ENCODE measurements around the gene KIRREL3.

Gene KIRREL3

GRCh38 chr11:126863294-126863997, 137.1 kb downstream of the KIRREL3 start:
- no peak for DNase-seq

- DNase-seq = no peak
These were observed 137.8 kb downstream of the KIRREL3 start for GRCh38 chr11:126862664-126863243.

GRCh38 chr11:126861796-126862459, 138.6 kb downstream of the KIRREL3 start:
- DNase-seq = no peak

GRCh38 chr11:126857860-126858808, 142.4 kb downstream of the KIRREL3 start:
- no peak for DNase-seq

GRCh38 chr11:126855536-126855935, 145.0 kb downstream of the KIRREL3 start:
- DNase-seq = no peak

- DNase-seq = no peak
These were observed 146.8 kb downstream of the KIRREL3 start for GRCh38 chr11:126853732-126854131.

GRCh38 chr11:126844789-126845188, 155.8 kb downstream of the KIRREL3 start:
- DNase-seq = no peak

GRCh38 chr11:126843096-126843495, 157.5 kb downstream of the KIRREL3 start:
- no peak for DNase-seq

GRCh38 chr11:126841999-126842398, 158.6 kb downstream of the KIRREL3 start:
- DNase-seq = no peak

- no peak for DNase-seq
These were observed 159.6 kb downstream of the KIRREL3 start for GRCh38 chr11:126840975-126841374.

GRCh38 chr11:126840201-126840886, 160.2 kb downstream of the KIRREL3 start:
- no peak for DNase-seq

- no peak for DNase-seq
These were observed 161.1 kb downstream of the KIRREL3 start for GRCh38 chr11:126839496-126839895.

GRCh38 chr11:126838779-126839178, 161.8 kb downstream of the KIRREL3 start:
- DNase-seq = no peak

- no peak for DNase-seq
These were observed 163.0 kb downstream of the KIRREL3 start for GRCh38 chr11:126837581-126837980.

GRCh38 chr11:126834573-126834972, 166.0 kb downstream of the KIRREL3 start:
- DNase-seq = no peak

- DNase-seq = no peak
These were observed 166.4 kb downstream of the KIRREL3 start for GRCh38 chr11:126834149-126834548.

GRCh38 chr11:126833065-126833464, 167.5 kb downstream of the KIRREL3 start:
- no peak for DNase-seq

GRCh38 chr11:126832387-126832786, 168.2 kb downstream of the KIRREL3 start:
- no peak for DNase-seq

- DNase-seq = no peak
These were observed 170.3 kb downstream of the KIRREL3 start for GRCh38 chr11:126830216-126830806.

- no peak for DNase-seq
These were observed 170.9 kb downstream of the KIRREL3 start for GRCh38 chr11:126829716-126830115.

- DNase-seq = no peak
These were observed 176.4 kb downstream of the KIRREL3 start for GRCh38 chr11:126824035-126824607.

- DNase-seq = no peak
These were observed 177.3 kb downstream of the KIRREL3 start for GRCh38 chr11:126823274-126823673.

All from CD4-positive, alpha-beta T cell treated with Interferon gamma for 1 hour (primary cell).